ENCODE data around the gene C12orf57.

DNA sequence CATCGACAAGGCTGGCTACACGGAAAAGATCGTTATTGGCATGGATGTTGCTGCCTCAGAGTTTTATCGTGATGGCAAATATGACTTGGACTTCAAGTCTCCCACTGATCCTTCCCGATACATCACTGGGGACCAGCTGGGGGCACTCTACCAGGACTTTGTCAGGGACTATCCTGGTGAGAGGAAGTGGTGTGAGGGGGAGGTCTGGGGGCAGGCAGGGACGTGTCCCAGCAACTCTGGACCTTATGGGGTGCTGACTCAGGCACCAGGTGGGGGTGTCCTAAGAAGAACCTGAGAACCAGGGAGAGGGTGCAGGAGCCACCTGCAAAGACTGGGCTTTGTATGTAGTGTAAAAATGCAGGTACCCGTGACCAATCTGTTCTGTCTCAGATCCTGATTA is 24.2 kb upstream of the C12orf57 start:
- TF ChIP-seq, protein P1, sequence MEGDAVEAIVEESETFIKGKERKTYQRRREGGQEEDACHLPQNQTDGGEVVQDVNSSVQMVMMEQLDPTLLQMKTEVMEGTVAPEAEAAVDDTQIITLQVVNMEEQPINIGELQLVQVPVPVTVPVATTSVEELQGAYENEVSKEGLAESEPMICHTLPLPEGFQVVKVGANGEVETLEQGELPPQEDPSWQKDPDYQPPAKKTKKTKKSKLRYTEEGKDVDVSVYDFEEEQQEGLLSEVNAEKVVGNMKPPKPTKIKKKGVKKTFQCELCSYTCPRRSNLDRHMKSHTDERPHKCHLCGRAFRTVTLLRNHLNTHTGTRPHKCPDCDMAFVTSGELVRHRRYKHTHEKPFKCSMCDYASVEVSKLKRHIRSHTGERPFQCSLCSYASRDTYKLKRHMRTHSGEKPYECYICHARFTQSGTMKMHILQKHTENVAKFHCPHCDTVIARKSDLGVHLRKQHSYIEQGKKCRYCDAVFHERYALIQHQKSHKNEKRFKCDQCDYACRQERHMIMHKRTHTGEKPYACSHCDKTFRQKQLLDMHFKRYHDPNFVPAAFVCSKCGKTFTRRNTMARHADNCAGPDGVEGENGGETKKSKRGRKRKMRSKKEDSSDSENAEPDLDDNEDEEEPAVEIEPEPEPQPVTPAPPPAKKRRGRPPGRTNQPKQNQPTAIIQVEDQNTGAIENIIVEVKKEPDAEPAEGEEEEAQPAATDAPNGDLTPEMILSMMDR (IDR thresholded peaks at IDR 0.05; ENCODE audit: poor library complexity): no peak
- no peak for TF ChIP-seq EZH2 (IDR thresholded peaks at IDR 0.05; ENCODE audit: borderline replicate concordance)

Data from hepatocyte (in vitro differentiated cells).